Panc1 (cell line): ENCODE measurements around the gene IFT57. TPM values are rescaled to one million over a fixed set of nuclear protein-coding genes. Genes with fewer than 3 reads are reported as not detected.

ENCODE experiments used
- ATAC-seq: fragments of 200-7000 bp; cut with Tn5 transposase; 2 replicates; pipeline ENCODE4 v1.9.1; 2020; ENCODE audit warnings: mild to moderate bottlenecking, moderate library complexity
- BruUV-seq: library from RNA; stranded (reverse); fragments of 400-500 nt; replicated peaks from 2 replicates; lab custom pipeline; 2021; lab: Mats Ljungman, UMichigan
- CTCF ChIA-PET: fragments of 300-600 bp; sonication (Branson Sonifier 250); formaldehyde crosslinking; loops from one replicate; lab custom pipeline; 2022; ENCODE audit warnings: antibody characterized with exemption; lab: Charles Lee
- POLR2A ChIA-PET: fragments of 300-600 bp; sonication (Branson Sonifier 250); formaldehyde crosslinking; loops from one replicate; lab custom pipeline; 2022; ENCODE audit warnings: antibody characterized with exemption; lab: Charles Lee
- DNase-seq: peaks from one replicate; pipeline ENCODE4 v3.0.0-alpha.2; 2010; ENCODE audit warnings: low read depth, low spot score
- H3K27ac ChIP-seq: 2 replicates; pipeline ENCODE4 v1.5.1; 2011; ENCODE audit warnings: mild to moderate bottlenecking, low read length, inconsistent platforms
- H3K27me3 ChIP-seq: fragments of 200-500 bp; sonication (Bioruptor generic); 2 replicates; pipeline ENCODE4 v1.6.0; 2014; ENCODE audit warnings: low read length, inconsistent platforms; ENCODE audit not compliant: control insufficient read depth, insufficient read depth
- H3K36me3 ChIP-seq: fragments of 200-500 bp; sonication (Bioruptor generic); 2 replicates; pipeline ENCODE4 v1.5.1; 2014; ENCODE audit warnings: inconsistent platforms, mild to moderate bottlenecking, low read length, moderate library complexity; ENCODE audit not compliant: control insufficient read depth, insufficient read depth
- H3K4me1 ChIP-seq: 2 replicates; pipeline ENCODE4 v1.5.1; 2011; ENCODE audit warnings: inconsistent platforms, mild to moderate bottlenecking, low read length, moderate library complexity; ENCODE audit not compliant: control insufficient read depth, insufficient read depth
- H3K4me3 ChIP-seq, 2 experiments: 2 replicates each; pipeline ENCODE4 v1.5.1; 2011 to 2012; ENCODE audit warnings: low read depth in 2 of 2, low read length in 2 of 2, mild to moderate bottlenecking in 2 of 2, inconsistent platforms in 1 of 2, moderate library complexity in 1 of 2
- H3K9me3 ChIP-seq: fragments of 200-500 bp; sonication (Bioruptor generic); 2 replicates; pipeline ENCODE4 v1.5.1; 2014; ENCODE audit warnings: low read depth, mild to moderate bottlenecking, inconsistent platforms, low read length, moderate library complexity; ENCODE audit not compliant: control insufficient read depth, insufficient read depth
- POLR2AphosphoS5 ChIP-seq: IDR thresholded peaks from 2 replicates; pipeline ENCODE4 v1.6.1; 2012; ENCODE audit warnings: mild to moderate bottlenecking, low read depth, low read length, moderate library complexity
- SIN3A ChIP-seq: IDR thresholded peaks from 2 replicates; pipeline ENCODE4 v1.6.1; 2012; ENCODE audit warnings: low read depth, mild to moderate bottlenecking, low read length, moderate library complexity, borderline replicate concordance; ENCODE audit not compliant: insufficient read depth
- TCF7L2 ChIP-seq: IDR thresholded peaks from 2 replicates; pipeline ENCODE4 v1.6.1; 2011; ENCODE audit warnings: mild to moderate bottlenecking, low read depth, low read length, inconsistent platforms
- in situ Hi-C: cut with HindIII; loops from 2 replicates; pipeline ENCODE4 v1.10.0; 2016; ENCODE audit warnings: low sequenced_read_pairs, low pct_unique_long_range_greater_than_20kb
- intact Hi-C: fragments of 100-400 bp; cut with micrococcal nuclease; formaldehyde crosslinking; loops from one replicate; pipeline ENCODE4 v1.10.0; 2022; ENCODE audit not compliant: unreplicated experiment
- total RNA-seq: library from RNA; stranded (reverse); gene quantifications from one replicate; pipeline ENCODE4 v1.2.1, GENCODE V29; 2021; ENCODE audit not compliant: unreplicated experiment
- TF ChIP-seq, protein P1 (sequence below): fragments of 450-650 bp; IDR thresholded peaks from 2 replicates; pipeline ENCODE4 v1.5.1; 2017; ENCODE audit warnings: mild to moderate bottlenecking
- TF ChIP-seq, protein P2 (sequence below), 2 experiments: IDR thresholded peaks; 2 replicates each; pipeline ENCODE4 v1.6.1; 2011 to 2012; ENCODE audit warnings: low read depth in 2 of 2, control low read depth in 1 of 2, low read length in 1 of 2, mild to moderate bottlenecking in 1 of 2, moderate library complexity in 1 of 2; ENCODE audit not compliant: insufficient read depth in 1 of 2

IFT57 gene
- total RNA-seq, 1 experiment from 2014 or later, result 45.7 TPM

DNA sequence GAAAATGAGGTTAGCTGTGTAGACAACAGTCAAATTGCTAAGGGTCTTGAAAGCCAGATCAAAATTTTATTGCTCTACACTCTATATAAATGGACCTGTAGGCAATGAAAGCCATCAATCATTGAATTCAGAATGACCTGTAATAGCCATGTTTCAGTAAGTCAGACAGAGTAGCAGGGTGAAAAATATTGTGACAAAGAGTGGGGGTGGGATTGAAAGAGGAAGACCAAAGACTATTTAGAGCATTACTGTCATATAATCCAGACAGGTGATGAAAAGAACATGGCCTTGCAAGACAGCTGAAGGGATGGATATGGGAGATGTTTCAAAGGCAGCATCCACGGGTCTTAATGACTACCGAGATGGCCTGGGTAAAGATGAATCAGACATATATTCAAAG is 22.2 kb downstream of the IFT57 start:
- no peak for DNase-seq
- ATAC-seq, result no peak
- no peaks in the 10 kb centered on the region for H3K27me3 ChIP-seq
- no peak overlapping the region for H3K27ac ChIP-seq
- no peaks in the 10 kb centered on the region for H3K4me1 ChIP-seq
- H3K9me3 ChIP-seq, result no peaks in the 10 kb centered on the region
- no peak overlapping the region for H3K4me3 ChIP-seq
- no peaks in the 10 kb centered on the region for H3K36me3 ChIP-seq
- ChIA-PET POLR2A (no interaction called here), CTCF (no interaction called here)
- TF ChIP-seq TCF7L2 (no peak), SIN3A (no peak), POLR2AphosphoS5 (no peak)
- TF ChIP-seq, protein P1, sequence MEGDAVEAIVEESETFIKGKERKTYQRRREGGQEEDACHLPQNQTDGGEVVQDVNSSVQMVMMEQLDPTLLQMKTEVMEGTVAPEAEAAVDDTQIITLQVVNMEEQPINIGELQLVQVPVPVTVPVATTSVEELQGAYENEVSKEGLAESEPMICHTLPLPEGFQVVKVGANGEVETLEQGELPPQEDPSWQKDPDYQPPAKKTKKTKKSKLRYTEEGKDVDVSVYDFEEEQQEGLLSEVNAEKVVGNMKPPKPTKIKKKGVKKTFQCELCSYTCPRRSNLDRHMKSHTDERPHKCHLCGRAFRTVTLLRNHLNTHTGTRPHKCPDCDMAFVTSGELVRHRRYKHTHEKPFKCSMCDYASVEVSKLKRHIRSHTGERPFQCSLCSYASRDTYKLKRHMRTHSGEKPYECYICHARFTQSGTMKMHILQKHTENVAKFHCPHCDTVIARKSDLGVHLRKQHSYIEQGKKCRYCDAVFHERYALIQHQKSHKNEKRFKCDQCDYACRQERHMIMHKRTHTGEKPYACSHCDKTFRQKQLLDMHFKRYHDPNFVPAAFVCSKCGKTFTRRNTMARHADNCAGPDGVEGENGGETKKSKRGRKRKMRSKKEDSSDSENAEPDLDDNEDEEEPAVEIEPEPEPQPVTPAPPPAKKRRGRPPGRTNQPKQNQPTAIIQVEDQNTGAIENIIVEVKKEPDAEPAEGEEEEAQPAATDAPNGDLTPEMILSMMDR, result no peak
- TF ChIP-seq, protein P2, sequence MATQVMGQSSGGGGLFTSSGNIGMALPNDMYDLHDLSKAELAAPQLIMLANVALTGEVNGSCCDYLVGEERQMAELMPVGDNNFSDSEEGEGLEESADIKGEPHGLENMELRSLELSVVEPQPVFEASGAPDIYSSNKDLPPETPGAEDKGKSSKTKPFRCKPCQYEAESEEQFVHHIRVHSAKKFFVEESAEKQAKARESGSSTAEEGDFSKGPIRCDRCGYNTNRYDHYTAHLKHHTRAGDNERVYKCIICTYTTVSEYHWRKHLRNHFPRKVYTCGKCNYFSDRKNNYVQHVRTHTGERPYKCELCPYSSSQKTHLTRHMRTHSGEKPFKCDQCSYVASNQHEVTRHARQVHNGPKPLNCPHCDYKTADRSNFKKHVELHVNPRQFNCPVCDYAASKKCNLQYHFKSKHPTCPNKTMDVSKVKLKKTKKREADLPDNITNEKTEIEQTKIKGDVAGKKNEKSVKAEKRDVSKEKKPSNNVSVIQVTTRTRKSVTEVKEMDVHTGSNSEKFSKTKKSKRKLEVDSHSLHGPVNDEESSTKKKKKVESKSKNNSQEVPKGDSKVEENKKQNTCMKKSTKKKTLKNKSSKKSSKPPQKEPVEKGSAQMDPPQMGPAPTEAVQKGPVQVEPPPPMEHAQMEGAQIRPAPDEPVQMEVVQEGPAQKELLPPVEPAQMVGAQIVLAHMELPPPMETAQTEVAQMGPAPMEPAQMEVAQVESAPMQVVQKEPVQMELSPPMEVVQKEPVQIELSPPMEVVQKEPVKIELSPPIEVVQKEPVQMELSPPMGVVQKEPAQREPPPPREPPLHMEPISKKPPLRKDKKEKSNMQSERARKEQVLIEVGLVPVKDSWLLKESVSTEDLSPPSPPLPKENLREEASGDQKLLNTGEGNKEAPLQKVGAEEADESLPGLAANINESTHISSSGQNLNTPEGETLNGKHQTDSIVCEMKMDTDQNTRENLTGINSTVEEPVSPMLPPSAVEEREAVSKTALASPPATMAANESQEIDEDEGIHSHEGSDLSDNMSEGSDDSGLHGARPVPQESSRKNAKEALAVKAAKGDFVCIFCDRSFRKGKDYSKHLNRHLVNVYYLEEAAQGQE (IDR thresholded peaks at IDR 0.05; ENCODE audit: insufficient read depth in 1 of 2, low read depth in 2 of 2, low read length in 1 of 2), result no peak
- intact Hi-C loops, result no loop called here
- in situ Hi-C loops, result no loop called here
- BruUV-seq, result no TSS peak

DNA sequence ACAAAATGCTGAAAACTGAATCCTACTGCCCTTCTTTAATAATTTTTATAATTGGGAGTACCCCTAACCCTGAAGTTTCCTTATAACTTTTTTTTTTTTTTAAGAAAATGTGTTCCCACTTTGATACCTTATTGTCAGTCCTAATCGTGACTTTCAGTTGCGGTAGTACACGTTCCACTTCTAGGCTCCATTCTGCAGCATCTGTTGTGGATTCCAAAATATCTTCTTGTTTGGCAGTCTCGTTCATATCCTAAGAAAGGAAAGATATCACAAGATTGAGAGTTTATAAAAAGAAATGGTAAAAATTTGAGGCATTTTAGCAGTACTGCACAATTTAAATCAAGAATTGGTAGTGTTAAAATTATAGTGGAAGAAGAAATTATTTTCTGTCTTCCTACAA is 30.8 kb downstream of the IFT57 start:
- Histone ChIP-seq H3K4me1 (no peaks in the 10 kb centered on the region), H3K4me3 (no peak overlapping the region), H3K36me3 (no peaks in the 10 kb centered on the region), H3K27ac (no peak overlapping the region), H3K9me3 (peaks cover 3% of the 10 kb centered on the region; the same call in 1 of the 2 replicates), H3K27me3 (no peaks in the 10 kb centered on the region)
- TF ChIP-seq SIN3A, result no peak
- TF ChIP-seq, protein P2 (IDR thresholded peaks at IDR 0.05; ENCODE audit: insufficient read depth in 1 of 2, low read depth in 2 of 2, low read length in 1 of 2), result no peak
- TF ChIP-seq TCF7L2, result no peak
- TF ChIP-seq, protein P1, result no peak
- TF ChIP-seq POLR2AphosphoS5, result no peak
- in situ Hi-C loops (no loop called here), intact Hi-C loops (no loop called here)
- ATAC-seq, result no peak
- CTCF ChIA-PET, result no interaction called here
- DNase-seq, result no peak
- POLR2A ChIA-PET, result no interaction called here
- no TSS peak for BruUV-seq
